ENCODE measurements around the gene ADRB1.

DNA sequence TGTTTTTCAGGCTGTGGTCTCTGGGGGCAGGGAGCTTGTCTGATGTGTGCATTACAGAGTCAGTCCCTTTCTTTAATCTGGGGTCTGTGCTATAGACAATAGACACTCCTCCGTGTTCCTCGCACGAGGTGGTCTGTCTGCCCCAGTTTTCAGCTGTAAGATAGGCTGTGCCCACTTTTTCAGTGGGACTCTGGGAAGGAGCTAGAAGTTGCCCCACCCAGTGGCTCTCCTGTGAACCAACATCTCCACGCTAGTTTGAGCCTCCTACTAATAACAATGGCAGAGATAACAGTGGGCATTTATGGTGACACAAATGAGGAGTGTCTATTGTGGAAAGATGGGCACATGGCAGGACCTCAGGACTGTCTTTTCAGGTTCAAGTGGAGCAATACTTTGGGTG lies 44.0 kb downstream of the ADRB1 start:
- TF ChIP-seq CTCF (IDR thresholded peaks at IDR 0.05) (no peak), POLR2A (IDR thresholded peaks at IDR 0.05) (no peak)
